NCI-H226 (cell line): ENCODE measurements around the gene PRKN.
A peak's percentile ranks its signal among the peaks of the same experiment; 100 is the strongest.
"Not testable (repeated sequence)": the region's sequence is repeated elsewhere in the genome, so short reads cannot be mapped to it uniquely, and the experiment has no call there.

Experiments
- DNase-seq: peaks from one replicate; pipeline ENCODE4 v3.0.0-alpha.2; 2015

PRKN gene

GRCh38 chr6:161356167-161356854 is 1371.3 kb downstream of the PRKN start:
- DNase-seq = no peak

DNA sequence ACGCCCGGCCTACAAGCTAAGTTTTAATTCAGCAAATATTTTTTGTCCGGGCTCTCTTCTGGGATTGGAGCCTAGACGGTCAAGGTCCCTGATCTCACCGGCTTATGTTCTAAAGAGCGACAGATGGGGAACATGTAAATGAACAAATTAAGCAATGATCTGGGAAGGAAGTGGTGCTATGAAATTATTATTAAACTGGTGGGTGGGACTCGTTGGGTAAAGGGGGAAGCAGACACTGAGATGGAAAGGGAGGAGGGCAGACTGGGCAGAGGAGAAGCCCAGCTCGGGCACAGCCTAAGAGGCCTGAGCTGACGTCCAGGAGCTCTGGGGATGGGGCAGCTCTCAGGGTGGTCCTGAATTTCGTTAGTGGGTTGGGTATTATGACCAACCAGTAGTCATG is 1371.9 kb downstream of the PRKN start:
- DNase-seq = no peak

DNA sequence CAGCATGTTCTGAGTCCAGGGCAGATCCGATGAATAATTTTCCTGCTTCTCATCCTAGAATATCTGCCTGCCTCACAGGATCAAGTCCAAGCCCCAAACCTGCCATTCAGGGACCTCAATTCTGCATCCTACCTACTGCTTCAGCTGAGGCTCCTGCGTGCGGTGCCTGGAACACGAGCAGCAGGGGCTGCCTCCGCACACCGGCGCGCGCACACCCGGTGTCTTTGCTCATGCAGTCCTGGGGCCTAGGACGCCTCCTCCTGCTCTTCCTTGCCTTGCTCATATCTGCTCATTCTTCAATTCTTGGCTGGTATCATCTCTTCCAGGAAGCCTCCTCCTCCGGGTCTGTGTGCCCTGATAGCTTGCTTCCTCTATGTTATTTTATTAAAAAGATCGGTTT is 1372.6 kb downstream of the PRKN start:
- DNase-seq = no peak

DNA sequence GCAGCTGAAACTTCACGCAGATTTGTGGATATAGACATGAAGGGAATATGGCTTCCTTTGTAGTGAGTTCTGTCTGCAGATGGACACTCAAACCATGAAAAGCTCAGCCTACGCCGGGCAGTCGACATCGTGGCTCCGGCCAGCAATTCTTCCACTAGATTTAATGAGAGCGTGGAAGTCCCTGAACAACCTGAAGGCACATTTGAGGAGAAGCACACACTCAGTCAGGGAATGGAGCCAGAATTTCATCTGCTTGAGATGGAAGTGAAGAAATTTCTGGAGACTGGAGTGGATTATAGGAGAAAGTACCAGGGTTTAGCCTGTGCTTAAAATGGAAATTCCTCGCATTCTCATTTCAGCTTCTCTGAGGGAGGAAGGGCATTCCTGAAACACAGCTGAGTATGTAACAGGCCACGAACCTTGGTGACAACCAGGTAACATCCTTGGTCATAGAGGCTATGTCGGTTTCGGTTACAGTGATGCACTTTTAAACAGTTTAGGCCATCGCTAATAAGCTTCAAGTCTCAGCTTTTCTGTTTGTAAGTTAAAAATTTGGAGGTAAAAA is 1373.2 kb downstream of the PRKN start:
- DNase-seq = no peak

DNA sequence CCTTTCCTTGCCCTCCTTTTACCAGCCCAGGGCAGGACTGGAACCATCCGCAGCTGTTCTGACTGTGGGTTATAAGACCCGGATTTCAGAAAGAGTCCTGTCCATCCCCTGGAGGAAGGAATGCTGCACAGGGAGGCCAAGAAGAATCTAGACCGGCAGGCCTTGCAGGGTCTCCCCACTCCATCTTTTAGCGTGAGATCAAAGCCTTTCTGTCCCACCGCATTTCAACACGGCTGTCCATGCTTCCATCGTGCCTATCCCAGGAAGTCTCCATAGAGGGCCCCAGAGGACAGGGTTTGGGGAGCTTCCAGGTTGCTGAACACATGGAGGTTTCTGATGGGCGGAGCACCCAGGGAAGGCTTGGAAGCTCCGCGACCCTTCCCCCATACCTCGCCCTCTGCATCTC is 1374.4 kb downstream of the PRKN start:
- DNase-seq = peak; percentile 13

GRCh38 chr6:161351858-161352257 is 1375.7 kb downstream of the PRKN start:
- no peak for DNase-seq

DNA sequence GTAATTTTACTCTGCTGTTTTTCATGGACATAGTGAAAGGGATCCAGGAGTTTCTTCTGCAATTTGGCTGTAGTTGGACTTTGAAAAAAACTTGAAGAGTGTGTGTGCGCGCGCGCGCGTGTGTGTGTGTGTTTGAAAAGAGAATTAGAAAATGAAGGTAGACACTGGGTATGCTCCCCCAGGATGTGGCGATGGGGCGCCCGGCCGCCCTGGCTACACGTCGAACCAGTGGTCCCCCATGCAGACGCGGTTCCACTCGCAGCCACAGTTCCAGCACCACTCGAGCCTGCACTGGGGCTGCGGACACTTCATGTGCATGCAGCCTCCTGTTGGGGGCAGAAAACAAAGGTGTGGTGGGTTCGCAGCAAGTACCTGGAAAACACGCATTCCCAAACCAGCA is 1377.7 kb downstream of the PRKN start:
- no peak for DNase-seq

DNA sequence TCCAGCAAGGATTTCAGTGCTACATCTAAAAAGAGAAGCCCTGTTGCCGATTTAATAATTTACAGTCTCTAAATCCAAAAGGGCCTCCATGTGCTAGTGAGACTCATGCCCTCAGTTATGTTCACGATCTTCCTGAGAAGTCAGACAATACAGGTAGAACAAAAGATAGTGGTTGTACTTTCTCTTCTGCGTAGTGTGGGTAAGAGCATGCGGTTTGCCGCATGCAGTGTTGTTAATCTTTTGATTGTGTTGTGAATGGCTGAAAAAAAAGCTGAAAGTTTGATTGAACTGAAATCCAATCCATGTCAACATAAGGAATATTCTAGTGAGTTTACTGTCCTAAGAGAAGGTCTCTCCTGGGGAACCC is 1379.0 kb downstream of the PRKN start:
- no peak for DNase-seq

DNA sequence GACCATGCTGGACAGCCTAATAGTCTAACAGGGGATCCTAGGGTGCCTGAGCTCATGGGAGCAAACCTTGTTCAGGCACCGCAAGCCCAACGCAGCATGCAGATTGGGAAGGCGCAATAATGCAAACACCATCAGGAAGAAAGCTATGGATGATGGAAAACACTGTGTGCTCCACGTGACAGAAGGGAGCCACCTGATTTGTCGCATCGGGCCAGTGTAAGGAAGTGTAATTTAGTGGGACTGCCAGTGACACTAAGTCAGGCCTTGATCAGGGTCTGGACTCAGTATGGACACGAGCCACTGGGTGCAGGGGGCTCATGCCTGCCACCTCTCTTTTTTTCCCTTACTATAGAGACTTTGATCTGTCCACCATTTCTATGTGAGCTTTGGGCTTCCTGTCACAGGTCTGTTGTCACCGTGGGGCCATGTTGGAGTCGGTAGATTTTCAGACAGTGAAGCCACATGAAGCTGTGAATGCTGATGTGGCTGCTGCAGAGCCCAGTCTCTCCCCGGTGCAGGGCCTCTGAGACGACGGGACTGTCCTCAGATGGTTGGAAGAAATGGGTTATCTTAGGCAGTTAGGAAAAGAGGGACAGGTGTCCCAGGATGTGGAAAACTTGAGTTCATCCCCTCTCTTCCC is 1379.5 kb downstream of the PRKN start:
- DNase-seq = no peak

DNA sequence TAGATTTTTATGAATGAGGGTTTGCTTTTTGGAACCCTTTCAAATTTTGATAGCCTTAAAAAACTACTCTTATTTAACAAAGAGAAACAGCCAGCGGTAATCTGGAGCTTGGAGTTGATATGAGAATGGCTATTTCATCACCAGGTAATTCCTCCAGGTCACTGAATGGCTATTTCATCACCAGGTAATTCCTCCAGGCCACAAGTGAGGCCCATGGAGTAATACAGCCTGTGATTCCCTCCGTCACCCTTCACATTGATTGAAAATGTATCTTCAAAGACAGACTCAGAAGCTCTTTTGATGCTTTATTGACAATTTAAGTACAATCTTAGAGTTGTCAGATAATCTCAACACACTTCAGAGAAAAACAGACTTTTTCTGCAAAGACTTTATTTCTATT is 1380.4 kb downstream of the PRKN start:
- DNase-seq = no peak

- DNase-seq = no peak
Observed at GRCh38 chr6:161346717-161347116, 1380.8 kb downstream of the PRKN start.

DNA sequence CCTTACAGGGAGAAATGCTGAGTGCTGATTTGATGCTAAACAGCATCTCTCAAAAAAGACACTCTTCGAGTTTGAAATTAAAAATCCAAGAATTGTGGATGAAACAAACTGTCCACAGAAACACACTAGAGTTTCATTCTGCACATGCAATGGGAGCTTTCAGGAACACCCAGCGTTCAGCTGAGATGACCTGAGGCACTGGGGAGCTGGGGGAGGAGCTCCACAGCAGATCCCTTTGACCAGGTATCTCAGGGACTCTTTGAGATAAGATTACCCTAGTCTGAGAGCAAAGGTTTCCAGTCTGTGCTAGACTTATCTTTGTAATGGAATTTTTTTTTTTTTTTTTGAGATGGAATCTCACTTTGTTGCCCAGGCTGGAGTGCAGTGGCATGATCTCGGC is 1382.9 kb downstream of the PRKN start:
- no peak for DNase-seq

DNA sequence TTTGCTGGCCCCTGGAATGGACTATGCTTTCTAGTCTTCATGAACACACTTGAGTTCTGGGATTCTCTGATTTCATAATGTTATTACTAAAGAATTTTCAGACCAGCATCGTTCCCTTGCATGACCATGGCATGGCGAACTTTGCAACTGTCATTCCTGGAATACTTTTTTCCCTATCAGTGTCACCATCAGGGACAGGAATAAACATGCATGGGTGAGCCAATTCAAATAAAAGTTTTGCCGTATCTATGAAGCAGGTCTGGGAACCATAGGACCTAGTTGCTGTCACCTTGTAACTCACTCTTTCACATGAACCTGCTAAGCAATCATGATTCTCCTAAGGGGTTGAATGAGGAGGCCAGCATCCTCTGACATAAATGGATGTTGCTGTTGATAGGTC is 1385.5 kb downstream of the PRKN start:
- DNase-seq = no peak

DNA sequence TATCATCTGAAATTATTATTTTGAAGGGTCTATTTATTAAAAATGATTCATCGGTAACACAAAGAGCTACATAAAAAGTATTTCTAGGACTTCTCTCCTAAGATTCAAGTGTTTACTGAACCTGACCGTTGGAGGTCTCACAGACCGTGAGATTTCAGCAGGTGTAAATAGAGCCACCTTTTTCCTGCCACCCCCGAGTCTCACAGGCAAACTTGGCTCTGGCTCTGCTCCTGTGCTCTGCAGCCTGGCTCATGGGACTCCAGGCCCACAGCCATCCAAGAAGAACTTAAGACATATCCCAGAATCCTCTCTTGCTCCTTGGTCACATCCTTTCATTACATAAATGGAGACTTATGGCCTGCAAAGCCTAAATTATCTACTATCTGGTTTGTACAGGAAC is 1385.9 kb downstream of the PRKN start:
- no peak for DNase-seq

- no peak for DNase-seq
Observed at GRCh38 chr6:161338015-161338414, 1389.6 kb downstream of the PRKN start.

DNA sequence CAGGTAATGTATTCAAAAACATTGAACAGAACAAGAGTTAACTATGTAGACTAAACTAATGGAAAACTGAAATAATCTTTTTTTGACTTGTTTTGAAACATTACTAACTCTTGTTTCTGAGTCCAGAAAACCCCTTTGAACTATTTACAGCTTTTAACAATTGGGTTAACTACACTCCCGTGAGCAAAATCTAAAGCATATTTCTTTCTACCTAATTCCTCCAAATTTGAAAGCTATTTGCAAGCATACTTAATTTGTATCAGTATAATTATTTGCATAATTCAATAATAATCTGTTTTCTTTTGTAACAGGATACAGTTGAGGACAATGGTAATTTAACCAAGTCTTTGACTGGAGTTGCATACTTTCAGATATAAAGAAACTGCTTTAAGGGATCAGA is 1391.1 kb downstream of the PRKN start:
- DNase-seq = no peak

DNA sequence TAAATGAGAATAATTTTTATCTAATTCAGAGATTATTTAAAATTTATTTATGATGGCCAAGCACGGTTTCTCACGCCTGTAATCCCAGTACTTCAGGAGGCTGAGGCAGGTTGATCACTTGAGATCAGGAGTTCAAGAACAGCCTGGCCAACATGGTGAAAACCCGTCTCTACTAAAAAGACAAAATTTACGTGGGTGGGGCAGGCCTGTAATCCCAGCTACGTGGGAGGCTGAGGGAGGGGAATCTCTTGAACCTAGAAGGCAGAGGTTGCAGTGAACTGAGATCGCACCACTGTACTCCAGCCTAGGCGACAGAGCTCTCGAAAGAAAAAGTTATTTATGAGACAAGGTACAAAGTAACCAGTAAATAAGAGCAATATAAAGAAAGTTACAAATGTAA is 1394.2 kb downstream of the PRKN start:
- no peak for DNase-seq

DNA sequence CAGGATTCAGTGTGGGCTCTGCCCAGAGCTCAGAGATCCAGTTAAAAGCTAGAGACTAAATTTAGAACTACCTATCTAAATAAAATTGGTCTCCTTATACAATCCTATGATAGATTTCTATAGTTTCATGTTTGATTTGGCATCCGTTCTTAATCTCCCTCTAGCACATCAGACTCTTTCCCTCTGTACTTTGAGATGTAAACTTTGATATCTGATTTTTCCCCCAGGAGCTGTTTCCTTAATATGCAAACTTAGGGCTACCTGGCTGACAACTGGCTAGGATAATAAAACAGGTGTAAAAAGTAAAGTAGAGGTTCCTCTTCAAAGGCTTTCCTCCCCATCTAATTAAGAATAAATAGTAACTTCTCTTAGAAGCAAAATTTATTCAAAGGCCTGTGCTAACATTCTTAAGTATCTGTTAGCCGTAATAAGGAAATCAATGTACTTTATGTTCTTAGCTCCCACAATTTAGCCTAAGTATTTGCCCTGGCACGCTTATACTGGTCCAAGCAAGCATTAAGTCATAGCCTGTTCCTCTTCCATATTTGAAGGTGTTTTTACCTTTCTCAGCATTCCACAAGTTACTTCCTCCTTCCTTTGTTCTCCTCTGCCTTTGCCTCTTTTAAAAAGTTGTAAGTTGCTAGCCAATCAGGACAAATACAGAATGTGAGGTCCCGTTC is 1396.0 kb downstream of the PRKN start:
- DNase-seq = not testable (repeated sequence)

DNA sequence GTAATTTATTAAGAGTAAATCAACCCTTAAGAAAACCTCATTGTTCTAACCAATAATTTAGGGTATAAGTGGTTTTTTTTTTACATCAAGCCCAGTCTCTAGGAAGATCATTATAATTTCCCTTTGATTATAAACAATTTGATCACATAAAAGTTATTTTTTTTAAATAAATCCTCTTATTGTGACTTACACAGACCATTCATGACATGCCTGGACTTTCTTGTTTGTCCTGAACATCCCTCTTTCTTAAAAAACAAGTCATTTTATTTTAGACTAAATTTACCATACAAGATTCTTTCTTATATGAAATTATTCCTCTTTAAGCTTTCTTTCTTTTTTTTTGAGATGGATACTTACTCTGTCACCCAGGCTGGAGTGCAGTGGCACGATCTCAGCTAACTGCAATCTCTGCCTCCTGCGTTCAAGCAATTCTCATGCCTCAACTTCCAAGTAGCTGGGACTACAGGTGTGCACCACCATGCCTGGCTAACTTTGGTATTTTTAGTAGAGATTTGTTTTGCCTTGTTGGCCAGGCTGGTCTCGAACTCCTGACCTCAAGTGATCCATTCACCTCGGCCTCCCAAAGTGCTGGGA is 1400.1 kb downstream of the PRKN start:
- no peak for DNase-seq

GRCh38 chr6:161319231-161319630 is 1408.3 kb downstream of the PRKN start:
- DNase-seq = no peak

DNA sequence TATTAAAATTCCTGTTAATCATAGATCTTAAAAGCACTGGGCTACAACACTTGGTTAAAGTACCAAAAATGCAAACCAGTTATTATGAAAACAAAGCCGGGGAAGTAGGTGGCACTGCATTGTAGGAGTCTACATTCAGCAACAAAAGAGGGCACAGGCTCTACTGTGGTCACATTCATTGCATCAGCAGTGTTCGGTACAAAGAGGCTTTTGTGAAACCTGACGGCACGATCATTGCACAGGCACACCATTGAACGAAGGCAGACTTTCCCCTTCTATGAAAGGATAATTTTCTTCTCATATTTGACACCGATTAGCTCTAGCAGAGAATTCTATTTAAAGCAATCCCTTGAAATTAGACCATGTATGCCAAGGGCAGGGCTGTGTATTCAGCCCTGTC is 1409.1 kb downstream of the PRKN start:
- DNase-seq = no peak

DNA sequence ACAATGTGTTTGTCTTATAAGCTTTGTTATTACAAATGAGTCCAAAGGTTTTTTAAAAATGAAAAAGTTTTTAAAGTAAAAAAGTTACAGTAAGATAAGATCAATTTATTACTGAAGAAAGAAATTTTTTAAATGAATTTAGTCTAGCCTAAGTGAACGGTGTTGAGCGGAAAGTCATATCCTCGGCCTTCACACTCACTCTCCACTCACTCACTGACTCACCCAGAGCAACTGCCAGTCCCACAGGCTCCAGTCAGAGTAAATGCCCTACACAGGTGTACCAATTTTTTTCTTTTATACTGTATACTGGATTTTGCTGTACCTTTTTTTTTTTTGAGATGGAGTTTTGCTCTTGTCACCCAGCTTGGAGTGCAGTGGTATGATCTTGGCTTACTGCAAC is 1411.0 kb downstream of the PRKN start:
- DNase-seq = no peak

GRCh38 chr6:161315246-161315917 is 1412.2 kb downstream of the PRKN start:
- not testable (repeated sequence) for DNase-seq
